SK-N-MC (cell line): ENCODE data around the gene HSPA1A.

ENCODE experiments used
- EZH2 ChIP-seq: fragments of 200-600 bp; sonication (generic); IDR thresholded peaks from one replicate; pipeline ENCODE4 v1.6.1; 2017; ENCODE audit warnings: antibody characterized with exemption
- FOXP2 ChIP-seq: optimal IDR thresholded peaks from 2 replicates; pipeline ENCODE3; 2011; ENCODE audit warnings: mild to moderate bottlenecking, moderate library complexity; ENCODE audit not compliant: insufficient read depth; ENCODE audit errors: extremely low read length, control extremely low read depth
- POLR2AphosphoS5 ChIP-seq: IDR thresholded peaks from 2 replicates; pipeline ENCODE4 v1.6.1; 2012; ENCODE audit warnings: mild to moderate bottlenecking, low read depth, low read length, borderline replicate concordance

- TF ChIP-seq EZH2 (no peak), POLR2AphosphoS5 (no peak), FOXP2 (no peak)
Observed at GRCh38 chr6:31797588-31797987, 17.8 kb upstream of the HSPA1A start.
